Cardiac fibroblast (primary cell): Measurements from ENCODE around the gene SLC35F4.

ENCODE experiments used
- DNase-seq, 2 donors: peaks; one replicate each; pipeline versions ENCODE4 v3.0.0 to v3.0.0-alpha.2; 2010; ENCODE audit warnings: low read depth in 2 of 2
- H3K4me3 ChIP-seq, 2 donors: replicated peaks in 1 of 2; 1 replicate in 1 of 2; 2 replicates in 1 of 2; pipeline ENCODE4 v1.5.1; 2011; ENCODE audit warnings: low read depth in 2 of 2, low read length in 2 of 2, mild to moderate bottlenecking in 2 of 2, moderate library complexity in 1 of 2
- CTCF ChIP-seq: IDR thresholded peaks from one replicate; pipeline ENCODE4 v1.5.1; 2011; ENCODE audit warnings: low read depth, mild to moderate bottlenecking, low read length, inconsistent platforms

Gene SLC35F4

GRCh38 chr14:57609192-57610075 is 256.5 kb downstream of the SLC35F4 start:
- no peak for TF ChIP-seq CTCF

GRCh38 chr14:57607086-57607485 is 258.8 kb downstream of the SLC35F4 start:
- H3K4me3 ChIP-seq: no peak overlapping the region
- no peak for DNase-seq
- no peak for TF ChIP-seq CTCF

More at GRCh38 chr14:57609192-57610075, 256.5 kb downstream of the SLC35F4 start:
- no peak overlapping the region for H3K4me3 ChIP-seq
- no peak for DNase-seq

- H3K4me3 ChIP-seq: no peak overlapping the region
- no peak for TF ChIP-seq CTCF
- no peak for DNase-seq
These were observed 282.5 kb downstream of the SLC35F4 start for GRCh38 chr14:57583396-57583795.

DNA sequence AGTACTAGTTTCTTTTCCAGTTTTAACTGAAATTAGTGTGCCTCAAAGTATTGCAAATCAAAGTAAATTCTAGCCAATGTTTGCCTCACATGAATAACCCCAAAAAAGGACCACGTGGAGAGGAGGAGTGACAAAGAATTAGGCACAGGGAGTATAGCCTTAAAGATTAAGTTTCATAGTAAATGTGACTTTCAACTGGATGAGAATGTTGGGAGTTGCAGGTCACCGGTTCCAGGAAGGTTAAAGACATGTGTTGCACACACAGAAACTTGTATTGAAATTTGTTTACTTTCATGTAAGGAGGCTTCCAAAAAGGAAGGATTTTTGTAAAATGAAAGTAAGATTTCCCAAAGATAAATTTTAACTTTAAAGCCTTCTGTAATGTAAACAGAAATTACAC is 283.1 kb downstream of the SLC35F4 start:
- DNase-seq: no peak
- TF ChIP-seq CTCF: no peak
- H3K4me3 ChIP-seq: no peak overlapping the region

DNA sequence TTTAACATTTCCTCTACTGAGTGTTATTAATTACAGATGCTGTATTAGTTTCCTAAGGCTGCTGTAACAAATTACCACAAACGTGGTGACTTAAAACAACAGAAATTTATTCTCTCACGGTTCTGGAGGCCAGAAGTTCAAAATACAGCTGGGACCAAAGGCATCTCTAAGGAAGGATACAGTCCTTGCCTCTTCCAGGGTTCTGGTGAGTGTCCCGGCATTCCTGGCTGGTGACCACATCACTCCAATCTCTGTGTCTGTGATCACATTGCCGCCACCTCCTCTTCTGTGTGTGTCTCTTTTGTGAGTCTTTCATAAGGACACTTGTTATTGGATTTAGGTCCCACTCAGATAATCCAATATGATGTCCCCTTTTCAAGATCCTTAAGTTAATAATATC is 287.1 kb downstream of the SLC35F4 start:
- no peak for DNase-seq
- no peak overlapping the region for H3K4me3 ChIP-seq
- no peak for TF ChIP-seq CTCF

- DNase-seq: no peak
- no peak for TF ChIP-seq CTCF
- no peak overlapping the region for H3K4me3 ChIP-seq
These were observed 289.4 kb downstream of the SLC35F4 start for GRCh38 chr14:57576498-57576897.
